Measurements from ENCODE around the gene USP32. TPM values are rescaled to one million over a fixed set of nuclear protein-coding genes. Genes with fewer than 3 reads are reported as not detected.
"Not testable (repeated sequence)": the region's sequence is repeated elsewhere in the genome, so short reads cannot be mapped to it uniquely, and the experiment has no call there.

USP32 gene
- total RNA-seq, 1 donor: 59.1 TPM

DNA sequence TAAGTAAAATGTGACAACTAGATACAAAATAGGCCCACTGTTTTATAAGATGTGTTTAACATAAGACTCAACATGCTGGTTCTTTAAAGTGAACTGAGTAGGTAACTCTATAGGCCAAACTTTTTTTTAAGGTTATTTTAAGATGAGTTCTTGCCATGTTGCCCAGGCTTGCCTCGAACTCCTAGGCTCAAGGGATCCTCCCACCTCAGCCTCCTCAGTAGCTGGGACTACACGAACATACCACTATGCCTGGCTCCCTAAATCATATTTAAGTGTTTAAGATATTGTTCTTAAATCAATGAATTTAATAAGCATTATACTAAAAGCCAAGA lies 69.9 kb downstream of the USP32 start:
- no peak overlapping the region for H3K4me3 ChIP-seq (ENCODE audit: low read depth, low read length)
- TF ChIP-seq CTCF (IDR thresholded peaks at IDR 0.05; ENCODE audit: insufficient read depth, low read length): no peak
- DNase-seq (ENCODE audit: low read depth): no peak

DNA sequence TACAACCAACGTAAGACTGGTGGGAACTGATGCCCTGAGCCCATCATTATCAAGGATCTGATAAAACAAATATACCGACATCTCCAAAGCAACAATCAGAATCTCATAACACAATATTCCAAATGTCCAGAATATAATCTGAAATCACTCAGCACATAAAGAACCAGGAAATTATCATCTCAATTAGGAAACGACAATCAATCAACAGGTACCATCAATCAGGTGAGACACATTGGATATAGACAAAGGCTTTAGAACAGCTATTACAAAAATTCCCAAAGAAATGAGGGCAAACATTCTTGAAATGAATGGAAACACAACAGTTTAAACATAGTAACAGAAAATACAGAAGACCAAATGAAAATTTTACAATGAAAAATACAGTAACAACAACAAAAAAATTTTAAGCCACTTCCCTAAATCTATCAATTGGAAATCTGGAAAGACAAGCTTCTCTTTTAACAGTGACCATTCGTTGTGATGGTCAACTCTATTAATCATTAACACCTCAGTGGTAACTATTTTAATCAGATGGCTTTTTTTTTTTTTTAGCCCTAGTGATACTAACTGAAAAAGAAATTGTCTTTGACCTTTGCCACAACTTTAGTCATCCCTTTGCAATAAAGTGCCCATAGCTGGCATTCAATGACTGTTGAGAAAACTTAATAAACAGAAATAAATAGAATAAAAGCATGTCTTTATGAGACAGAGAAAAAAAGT lies 70.4 kb downstream of the USP32 start:
- TF ChIP-seq CTCF (IDR thresholded peaks at IDR 0.05; ENCODE audit: insufficient read depth, low read length): no peak
- no peak overlapping the region for H3K4me3 ChIP-seq (ENCODE audit: low read depth, low read length)
- no peak for DNase-seq (ENCODE audit: low read depth)

DNA sequence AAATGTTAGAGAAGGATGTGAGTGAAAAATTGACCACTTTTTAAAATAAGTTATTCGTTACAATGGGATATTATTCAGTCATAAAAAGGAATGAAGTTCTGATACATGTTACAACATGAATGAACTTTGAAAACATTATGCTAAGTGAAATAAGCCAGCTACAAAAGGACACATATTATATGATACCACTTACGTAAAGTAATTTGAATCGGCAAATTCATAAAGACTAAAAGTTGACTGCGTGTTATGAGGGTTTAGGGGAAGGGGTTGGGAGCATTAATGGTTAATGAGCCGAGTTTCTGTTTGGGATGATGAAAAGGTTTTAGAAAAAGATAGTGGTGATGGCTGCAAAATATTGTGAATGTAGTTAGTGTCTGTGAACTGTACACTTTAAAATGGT lies 73.1 kb downstream of the USP32 start:
- no peak overlapping the region for H3K4me3 ChIP-seq (ENCODE audit: low read depth, low read length)
- no peak for DNase-seq (ENCODE audit: low read depth)
- no peak for TF ChIP-seq CTCF (IDR thresholded peaks at IDR 0.05; ENCODE audit: insufficient read depth, low read length)

- no peak for DNase-seq (ENCODE audit: low read depth)
- no peak overlapping the region for H3K4me3 ChIP-seq (ENCODE audit: low read depth, low read length)
- TF ChIP-seq CTCF (IDR thresholded peaks at IDR 0.05; ENCODE audit: insufficient read depth, low read length): no peak
Measured at GRCh38 chr17:60318326-60318725, 73.6 kb downstream of the USP32 start.

GRCh38 chr17:60315650-60316049 lies 76.3 kb downstream of the USP32 start:
- DNase-seq (ENCODE audit: low read depth): no peak
- H3K4me3 ChIP-seq (ENCODE audit: low read depth, low read length): no peak overlapping the region
- no peak for TF ChIP-seq CTCF (IDR thresholded peaks at IDR 0.05; ENCODE audit: insufficient read depth, low read length)

DNA sequence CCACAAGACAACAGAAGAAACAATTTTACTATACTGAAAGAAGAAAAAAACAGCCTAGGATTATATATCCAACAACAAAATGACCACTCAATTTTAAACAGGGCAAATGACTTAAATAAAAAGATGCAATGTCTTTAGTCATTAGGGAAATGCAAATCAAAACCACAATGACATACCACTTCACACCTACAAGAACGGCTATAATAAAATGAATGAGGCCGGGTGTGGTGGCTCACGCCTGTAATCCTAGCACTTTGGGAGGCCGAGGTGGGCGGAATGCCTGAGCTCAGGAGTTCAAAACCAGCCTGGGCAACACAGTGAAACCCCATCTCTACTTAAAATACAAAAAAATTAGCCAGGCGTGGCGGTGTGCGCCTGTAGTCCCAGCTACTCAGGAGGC lies 77.0 kb downstream of the USP32 start:
- DNase-seq (ENCODE audit: low read depth): not testable (repeated sequence)

GRCh38 chr17:60314423-60314822 lies 77.5 kb downstream of the USP32 start:
- no peak for TF ChIP-seq CTCF (IDR thresholded peaks at IDR 0.05; ENCODE audit: insufficient read depth, low read length)
- no peak for DNase-seq (ENCODE audit: low read depth)
- no peak overlapping the region for H3K4me3 ChIP-seq (ENCODE audit: low read depth, low read length)

More for the DNA sequence above, 77.0 kb downstream of the USP32 start:
- not testable (repeated sequence) for H3K4me3 ChIP-seq (ENCODE audit: low read depth, low read length)
